Left renal cortex interstitium (tissue), 4 donors: Measurements from ENCODE around the gene SYDE1. TPM values are rescaled to one million over a fixed set of nuclear protein-coding genes. Genes with fewer than 3 reads are reported as not detected.
"Not testable (repeated sequence)": the region's sequence is repeated elsewhere in the genome, so short reads cannot be mapped to it uniquely, and the experiment has no call there.

Experiments
- DNase-seq, 4 donors: peaks; one replicate each; pipeline ENCODE4 v3.0.0-alpha.2; 2013; ENCODE audit warnings: low read depth in 4 of 4, low spot score in 2 of 4, missing footprints in 1 of 4
- polyA plus RNA-seq, 4 donors: library from polyadenylated mRNA; unstranded; fragments of 120-200 nt; gene quantifications; one replicate each; pipeline ENCODE4 v1.2.1, GENCODE V29; 2013; ENCODE audit not compliant: insufficient read length in 4 of 4

Gene SYDE1, protein sequence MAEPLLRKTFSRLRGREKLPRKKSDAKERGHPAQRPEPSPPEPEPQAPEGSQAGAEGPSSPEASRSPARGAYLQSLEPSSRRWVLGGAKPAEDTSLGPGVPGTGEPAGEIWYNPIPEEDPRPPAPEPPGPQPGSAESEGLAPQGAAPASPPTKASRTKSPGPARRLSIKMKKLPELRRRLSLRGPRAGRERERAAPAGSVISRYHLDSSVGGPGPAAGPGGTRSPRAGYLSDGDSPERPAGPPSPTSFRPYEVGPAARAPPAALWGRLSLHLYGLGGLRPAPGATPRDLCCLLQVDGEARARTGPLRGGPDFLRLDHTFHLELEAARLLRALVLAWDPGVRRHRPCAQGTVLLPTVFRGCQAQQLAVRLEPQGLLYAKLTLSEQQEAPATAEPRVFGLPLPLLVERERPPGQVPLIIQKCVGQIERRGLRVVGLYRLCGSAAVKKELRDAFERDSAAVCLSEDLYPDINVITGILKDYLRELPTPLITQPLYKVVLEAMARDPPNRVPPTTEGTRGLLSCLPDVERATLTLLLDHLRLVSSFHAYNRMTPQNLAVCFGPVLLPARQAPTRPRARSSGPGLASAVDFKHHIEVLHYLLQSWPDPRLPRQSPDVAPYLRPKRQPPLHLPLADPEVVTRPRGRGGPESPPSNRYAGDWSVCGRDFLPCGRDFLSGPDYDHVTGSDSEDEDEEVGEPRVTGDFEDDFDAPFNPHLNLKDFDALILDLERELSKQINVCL
- 10 to 100 TPM; 16.5 to 32.6 (median 22.5) TPM for polyA plus RNA-seq

DNA sequence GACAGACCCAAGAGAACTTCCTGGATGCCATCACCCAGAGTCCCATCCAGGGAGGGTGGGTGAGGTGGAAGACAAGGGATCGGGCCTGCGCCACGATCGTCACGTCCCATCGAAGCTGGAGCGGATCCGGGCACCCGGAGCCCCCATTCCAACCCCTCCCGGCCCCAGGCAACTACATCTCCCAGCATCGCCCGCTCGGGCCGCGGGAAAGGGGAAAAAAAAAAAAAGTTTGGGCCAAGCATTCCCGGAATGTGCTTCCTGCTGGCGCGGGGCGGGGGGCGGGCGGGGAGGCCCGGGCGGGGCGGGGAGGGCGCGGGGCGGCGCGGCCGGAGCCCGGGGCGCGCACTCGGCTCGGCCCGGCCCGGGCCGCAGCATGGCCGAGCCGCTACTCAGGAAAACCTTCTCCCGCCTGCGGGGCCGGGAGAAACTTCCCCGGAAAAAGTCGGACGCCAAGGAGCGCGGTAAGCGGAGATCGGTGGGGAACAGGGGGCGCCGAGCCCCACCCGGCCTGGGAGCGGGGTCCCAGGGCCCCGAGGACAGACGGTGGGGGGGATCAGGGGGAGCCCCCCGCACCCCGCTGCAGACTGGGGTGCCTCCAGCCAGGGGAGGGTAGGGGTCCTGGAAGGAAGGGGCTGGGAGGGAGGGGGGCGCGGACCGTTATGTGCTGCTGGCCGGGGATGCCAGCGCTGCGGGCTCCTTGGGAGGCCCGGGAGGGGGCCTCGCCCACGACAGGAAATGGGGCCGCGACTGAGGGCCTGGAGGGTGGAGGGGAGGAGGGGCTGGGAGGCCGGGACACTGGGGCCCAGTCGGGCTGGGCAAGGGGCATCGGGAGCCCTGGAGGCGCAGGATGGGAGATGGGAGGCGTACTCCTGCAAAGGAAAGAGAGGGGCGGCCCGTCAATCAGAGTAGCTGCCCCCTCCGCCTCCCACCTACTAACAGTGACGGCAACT lies at the start of gene SYDE1:
TSS of gene SYDE1 (plus strand) at position 341 of the 950 bp plus-strand sequence. CDS start at position 374, 33 bp downstream.
- DNase-seq = peak in 1 of 4 donors; percentile 15

DNA sequence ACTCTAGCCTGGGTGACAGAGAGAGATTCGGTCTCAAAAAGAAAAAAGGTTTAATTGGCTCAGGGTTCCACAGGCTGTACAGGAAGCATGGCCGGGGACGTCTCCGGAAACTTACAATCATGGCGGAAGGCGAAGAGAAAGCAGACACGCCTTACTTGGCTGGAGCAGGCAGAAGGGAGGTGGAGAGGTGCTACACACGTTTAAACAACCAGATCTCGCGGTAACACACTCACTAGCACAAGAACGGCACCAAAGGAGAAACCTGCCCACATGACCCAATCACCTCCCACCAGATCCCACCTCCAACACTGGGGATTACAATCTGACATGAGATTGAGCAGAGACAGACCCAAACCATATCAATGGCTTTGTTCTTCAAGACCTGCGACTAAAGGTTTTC lies 45.2 kb upstream of the SYDE1 start:
- DNase-seq = no peak

DNA sequence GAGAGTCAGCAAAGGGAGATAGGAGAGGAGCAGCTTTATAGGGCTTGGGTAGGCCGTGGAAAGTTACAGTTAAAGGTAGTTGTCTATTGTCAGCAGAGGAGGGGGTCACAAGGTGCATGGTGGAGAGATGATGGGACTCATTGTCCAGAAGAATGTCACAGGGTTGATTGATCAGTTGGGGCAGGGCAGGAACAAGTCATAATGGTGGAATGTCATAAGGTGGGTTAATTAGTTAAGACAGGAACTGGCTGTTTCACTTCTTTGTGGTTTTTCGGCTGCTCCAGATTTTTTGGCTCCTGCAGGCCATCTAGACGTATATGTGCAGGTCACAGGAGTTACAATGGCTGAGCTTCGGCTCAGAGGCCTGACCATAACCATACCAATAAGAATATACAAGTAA lies 36.8 kb upstream of the SYDE1 start:
- DNase-seq = not testable (repeated sequence)

DNA sequence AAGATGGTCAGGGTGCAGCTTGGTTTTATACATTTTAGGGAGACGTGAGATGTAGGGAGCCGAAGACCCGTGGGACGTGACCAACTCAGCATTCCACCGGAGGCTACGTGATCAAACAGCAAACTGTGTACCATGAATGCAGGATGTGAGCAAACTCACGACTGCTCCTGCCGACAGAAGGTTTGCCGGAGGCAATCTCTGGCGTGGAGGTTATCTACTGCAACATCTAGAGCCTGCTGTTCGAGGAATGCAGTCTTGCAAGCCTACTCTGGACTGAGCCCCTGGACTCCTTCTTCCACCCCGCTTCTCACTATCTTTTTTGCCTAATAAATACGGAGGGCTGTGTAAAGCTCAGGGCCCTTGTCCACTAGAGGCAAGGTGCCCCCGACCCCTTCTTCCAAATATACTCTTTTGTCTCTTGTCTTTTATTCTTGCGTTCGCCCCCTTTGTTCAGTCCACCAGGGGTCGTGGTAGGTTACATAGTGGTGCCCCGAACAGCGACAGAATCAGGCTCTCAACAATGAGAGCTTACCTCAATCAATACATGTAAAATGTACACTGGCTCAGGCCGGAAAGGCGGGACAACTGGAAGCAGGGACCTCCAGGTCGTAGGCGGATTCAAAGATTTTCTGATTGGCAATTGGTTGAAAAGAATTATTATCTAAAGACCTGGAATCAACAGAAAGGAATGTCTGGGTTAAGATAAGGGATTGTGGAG lies 34.1 kb upstream of the SYDE1 start:
- no peak for DNase-seq

DNA sequence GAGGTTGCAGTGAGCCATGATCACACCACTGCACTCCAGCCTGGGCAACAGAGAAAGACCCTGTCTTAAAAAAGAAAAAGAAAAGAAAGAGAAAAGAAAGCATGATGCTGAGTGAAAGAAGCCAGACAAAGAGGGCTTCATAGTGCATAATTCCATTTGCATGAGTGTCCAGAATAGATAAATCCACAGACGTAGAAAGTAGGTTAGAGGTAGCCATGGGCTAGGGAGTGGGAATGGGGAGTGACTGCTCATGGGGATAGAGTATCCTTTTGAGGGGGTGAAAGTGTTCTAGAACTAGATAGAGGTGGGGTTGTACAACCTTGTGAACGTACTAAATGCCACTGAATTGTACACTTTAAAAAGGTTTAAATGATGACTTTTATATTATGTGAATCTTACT lies 32.8 kb upstream of the SYDE1 start:
- no peak for DNase-seq

DNA sequence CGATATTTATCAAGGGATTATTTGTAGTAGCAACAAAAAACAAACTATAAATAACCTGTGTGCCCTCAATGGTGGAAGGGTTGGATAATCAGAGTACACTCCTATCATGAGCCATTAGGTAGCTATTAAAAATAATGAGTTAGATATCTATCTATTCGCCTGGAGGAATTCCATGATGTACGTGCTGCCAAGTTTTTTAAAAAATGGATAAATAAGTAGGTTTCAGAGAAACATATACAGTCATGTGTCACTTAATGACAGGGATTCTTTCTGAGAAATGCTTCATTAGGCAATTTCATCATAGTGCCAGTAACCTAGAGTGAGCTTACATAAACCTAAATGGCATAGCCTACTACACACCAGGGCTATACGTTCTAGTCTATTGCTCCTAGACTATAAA lies 31.4 kb upstream of the SYDE1 start:
- DNase-seq = no peak

DNA sequence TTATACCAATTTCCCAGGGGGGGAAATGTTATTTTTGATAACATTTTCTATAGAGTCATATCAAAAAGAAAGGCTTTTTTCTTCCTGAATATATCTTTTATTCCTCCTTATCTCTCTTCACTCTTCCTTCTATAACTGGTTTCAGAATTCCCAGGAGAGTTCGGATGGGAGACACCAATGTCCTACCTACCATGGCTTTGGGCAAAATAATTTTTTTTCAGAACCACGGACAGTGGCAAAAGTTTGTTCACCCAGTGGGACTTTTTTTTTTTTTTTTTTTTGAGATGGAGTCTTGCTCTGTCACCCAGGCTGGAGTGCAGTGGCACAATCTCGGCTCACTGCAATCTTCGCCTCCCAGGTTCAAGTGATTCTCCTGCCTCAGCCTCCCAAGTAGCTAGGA lies 27.2 kb upstream of the SYDE1 start:
- DNase-seq = not testable (repeated sequence)

DNA sequence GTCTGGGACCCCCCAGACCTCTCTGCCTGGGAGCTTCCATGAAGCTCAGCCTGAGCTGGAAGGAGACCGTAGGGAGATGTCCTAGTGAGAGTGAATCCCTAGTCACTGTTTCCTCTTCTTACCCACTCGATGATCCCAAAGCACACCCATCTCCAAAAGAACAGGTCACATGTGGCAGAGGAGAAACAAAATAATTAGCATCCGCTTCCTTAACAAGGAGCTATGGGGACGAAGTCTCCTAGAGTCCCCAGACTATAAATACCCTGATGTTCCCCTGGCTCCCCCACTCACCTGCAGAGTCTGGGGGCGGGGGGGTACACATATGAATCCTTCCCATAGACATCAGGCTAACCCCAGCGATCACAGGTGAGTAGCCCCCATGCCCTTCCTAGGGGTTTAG lies 25.3 kb upstream of the SYDE1 start, which contains the start of gene OR1I1:
TSS of gene OR1I1 (plus strand) at position 301 of the 400 bp plus-strand sequence. CDS start 4,855 bp downstream, outside the sequence.
- no peak for DNase-seq

DNA sequence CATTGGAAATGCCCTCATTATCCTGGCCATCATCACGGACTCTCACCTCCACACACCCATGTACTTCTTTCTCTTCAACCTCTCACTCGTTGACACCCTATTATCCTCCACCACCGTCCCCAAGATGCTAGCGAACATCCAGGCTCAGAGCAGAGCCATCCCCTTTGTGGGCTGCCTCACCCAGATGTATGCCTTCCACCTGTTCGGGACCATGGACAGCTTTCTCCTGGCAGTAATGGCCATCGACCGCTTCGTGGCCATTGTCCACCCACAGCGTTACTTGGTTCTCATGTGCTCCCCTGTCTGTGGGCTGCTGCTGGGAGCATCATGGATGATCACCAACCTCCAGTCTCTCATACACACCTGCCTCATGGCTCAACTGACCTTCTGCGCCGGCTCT lies 20.0 kb upstream of the SYDE1 start:
- DNase-seq = no peak

DNA sequence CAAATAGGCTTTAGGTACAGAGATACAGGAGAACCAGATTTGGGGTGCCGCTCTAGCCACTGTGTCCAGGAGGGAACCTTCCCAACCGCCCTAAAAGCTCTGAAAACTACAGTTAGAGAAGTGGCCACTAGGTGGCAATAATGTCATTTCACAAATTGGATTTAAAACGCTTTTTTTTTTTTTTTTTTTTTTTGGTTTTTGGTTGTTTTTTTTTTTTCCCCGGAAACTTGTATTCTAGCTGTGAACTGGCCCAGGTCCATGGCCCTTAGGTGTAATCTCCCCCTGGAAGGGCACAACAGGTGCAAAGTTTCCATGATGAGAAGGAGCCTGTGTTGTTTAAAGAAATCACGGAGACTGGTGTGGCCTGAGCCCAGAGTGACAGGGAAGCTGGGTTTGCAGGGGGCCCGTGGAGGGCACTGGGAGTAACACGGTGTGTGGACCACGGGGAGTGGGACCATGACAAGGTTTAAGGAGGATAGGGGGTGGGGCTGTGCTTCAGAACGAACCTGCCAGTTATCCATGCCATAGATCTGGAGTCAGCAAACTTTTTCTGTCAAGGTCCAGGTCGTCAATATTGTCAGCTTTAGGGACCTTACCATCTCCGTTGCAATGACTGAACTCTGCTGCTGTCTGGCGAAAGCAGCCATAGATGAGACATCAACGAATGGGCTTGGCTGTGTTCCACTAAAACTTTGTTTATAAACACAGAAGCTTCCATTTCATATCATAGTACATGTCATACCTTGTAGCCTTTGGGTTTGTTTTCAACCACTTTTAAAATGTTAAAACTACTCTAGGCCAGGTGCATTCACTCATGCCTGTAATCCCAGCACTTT lies 15.1 kb upstream of the SYDE1 start:
- DNase-seq = peak in 2 of 4 donors; percentile 34 to 65

DNA sequence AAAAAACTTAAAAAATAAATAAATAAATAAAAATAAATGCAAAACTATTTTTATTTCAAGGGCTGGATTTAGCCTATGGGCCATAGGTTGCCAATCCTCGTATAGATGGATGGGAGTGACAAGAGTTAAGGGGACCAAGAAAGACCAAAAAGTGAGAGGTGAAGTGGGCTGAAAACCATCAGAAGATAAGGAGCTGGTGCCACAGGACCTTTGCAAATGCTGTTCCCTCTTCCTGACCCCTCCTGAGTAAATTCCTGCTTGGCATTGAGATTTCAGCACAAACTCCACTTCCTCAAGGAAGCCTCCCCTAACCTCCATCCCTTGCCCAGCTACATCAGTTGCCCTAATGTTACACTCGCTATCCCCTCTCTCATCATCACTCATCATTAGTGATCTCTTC lies 14.2 kb upstream of the SYDE1 start:
- DNase-seq = no peak

DNA sequence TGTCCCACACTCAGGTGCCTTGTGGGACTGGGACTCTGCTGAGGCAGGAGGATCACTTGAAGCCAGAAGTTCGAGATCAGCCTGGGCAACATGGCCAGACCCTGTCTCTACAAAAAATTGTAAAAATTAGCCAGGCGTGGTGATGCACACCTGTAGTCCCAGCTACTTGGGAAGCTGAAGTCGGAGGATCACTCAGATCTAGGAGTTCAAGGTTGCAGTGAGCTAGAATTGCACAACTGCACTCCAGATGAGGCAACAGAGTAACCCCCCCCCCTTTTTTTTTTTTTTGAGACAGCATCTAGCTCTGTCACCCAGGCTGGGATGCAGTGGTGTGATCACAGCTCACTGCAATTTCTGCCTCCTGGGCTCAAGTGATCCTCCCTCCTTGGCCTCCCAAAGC lies 11.0 kb upstream of the SYDE1 start:
- DNase-seq = no peak

DNA sequence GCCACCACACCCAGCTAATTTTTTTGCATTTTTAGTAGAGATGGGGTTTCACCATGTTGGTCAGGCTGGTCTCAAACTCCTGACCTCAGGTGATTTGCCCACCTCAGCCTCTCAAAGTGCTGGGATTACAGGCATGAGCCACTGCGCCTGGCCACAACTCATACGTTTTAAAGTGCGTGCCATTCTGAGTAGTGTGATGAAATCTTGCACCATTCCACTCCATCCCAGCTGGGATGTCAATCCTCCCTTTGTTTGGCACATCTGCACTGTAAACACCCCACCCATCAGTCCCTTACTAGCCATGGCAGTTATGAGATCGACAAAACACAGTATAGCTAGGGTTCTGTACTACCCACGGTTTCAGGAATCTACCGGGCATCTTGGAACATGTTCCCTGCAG lies 9.2 kb upstream of the SYDE1 start:
- DNase-seq = not testable (repeated sequence)

DNA sequence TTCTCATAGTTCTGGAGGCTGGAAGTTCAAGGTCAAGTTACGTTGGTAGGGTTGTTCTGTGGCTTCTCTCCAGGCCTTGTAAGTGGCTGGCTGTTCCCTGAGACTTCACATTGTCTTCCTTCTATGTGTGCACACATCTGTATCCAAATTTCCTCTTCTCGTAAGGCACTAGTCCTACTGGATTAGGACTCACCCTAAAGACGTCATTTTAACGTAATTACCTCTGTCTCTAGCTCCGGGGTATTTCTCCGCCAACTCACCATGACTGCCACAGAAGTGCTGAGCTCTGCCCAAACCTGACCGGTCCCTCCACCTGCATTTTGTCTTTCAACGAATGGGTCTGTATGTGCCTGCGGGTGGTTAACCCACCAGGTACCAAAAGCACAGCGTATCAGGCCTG lies 8.7 kb upstream of the SYDE1 start:
- DNase-seq = no peak

DNA sequence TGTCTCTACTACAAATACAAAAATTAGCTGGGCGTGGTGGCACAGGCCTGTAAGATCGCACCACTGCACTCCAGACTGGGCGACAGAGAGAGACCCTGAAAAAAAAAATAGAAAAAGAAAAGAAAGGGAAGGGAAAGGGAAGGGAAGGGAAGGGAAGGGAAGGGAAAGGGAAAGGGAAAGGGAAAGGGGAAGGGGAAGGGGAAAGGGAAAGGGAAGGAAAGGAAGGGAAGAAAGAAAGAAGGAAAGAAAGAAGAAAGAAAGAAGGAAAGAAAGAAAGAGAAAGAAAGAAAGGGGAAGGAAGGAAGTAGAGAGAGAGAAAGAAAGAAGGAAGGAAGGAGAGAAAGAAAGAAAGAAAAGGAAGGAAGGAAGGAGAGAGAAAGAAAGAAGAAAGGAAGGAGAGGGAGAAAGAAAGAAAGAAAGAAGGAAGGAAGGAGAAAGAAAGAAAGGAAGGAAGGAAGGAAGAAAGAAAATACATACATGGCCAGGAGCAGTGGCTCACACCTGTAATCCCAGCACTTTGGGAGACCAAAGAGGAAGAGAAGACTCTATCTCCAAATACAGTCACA lies 8.1 kb upstream of the SYDE1 start:
- no peak for DNase-seq

DNA sequence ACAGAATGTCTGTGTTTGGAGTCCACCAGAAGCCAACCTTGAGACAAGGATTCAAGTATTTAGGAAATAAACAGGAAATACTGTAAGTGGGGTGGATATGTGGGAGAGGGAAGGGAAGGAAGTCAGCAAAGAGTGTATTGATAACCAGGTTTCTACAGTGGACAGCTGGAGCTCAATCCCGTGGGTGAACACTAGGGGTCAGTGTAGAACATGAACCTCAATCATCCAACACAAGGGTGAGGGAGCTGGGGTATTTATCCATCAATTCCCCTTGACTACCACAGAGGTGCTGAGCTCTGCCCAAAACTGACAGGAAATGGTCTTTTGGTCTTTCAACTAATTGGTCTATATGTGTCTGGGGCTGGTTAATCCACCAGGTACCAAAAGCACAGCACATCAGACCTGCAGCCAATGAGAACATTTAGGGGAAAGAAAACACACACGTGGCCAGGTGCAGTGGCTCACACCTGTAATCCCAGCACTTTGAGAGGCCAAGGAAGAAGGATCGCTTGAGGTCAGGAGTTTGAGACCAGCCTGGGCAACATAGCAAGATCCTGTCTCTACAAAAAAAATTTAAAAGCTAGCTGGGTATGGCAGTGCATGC lies 5.6 kb upstream of the SYDE1 start:
- no peak for DNase-seq

DNA sequence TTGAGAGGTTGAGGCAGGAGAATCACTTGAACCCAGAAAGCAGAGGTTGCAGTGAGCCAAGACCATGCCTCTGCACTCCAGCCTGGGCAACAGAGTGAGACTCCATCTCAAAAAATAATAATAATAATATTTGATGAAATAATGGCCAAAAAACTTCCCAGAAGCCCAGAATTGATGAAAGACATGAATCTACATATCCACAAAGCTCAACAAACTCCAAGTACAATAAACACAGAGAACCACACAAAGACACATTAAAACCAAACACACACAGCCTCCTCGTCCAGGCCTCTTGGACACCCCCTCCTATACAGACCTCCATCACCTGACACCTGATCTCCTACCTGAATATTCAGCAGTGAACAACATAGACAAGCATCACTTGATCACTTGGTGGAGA lies 3.2 kb upstream of the SYDE1 start:
- no peak for DNase-seq

DNA sequence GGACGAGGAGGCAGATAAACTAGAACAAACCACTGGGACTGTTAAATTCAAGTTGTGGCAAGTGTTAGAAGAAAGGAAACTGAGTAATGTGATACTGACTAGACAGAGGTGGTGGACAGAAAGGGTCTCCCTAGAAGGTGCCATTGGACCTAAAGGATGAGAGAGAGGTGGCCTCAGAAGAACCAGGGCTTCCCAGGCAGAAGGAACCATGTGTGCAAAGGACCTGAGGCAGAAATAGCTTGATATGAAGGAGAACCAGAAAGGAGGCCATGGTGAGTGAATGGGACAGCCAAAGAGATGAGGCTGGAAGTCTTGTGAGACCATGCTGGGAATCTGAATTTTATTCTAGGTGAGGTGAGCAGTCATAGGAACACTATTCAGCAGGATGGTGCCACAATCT lies 2.8 kb upstream of the SYDE1 start:
- no peak for DNase-seq
